GM12873 (cell line): ENCODE measurements around the gene KRT16.

ENCODE experiments used
- CTCF ChIP-seq: IDR thresholded peaks from 2 replicates; pipeline ENCODE4 v1.5.1; 2012; ENCODE audit warnings: low read depth, mild to moderate bottlenecking, moderate library complexity, low read length, control low read depth; ENCODE audit not compliant: insufficient read depth; ENCODE audit errors: missing control alignments

The KRT16 gene

GRCh38 chr17:41629316-41629715 is 16.7 kb upstream of the KRT16 start:
- TF ChIP-seq CTCF = no peak

GRCh38 chr17:41627316-41628072 is 14.9 kb upstream of the KRT16 start:
- TF ChIP-seq CTCF = no peak

GRCh38 chr17:41625602-41626001 is 13.0 kb upstream of the KRT16 start:
- no peak for TF ChIP-seq CTCF

- TF ChIP-seq CTCF = no peak
Observed at GRCh38 chr17:41624208-41625101, 11.9 kb upstream of the KRT16 start, which contains the start of gene KRT17. Gene KRT17 (minus strand): TSS chr17:41624575. CDS start chr17:41624509, 66 bp downstream.

- TF ChIP-seq CTCF = no peak
Observed at GRCh38 chr17:41621916-41622315, 9.3 kb upstream of the KRT16 start.

GRCh38 chr17:41620583-41621434 is 8.2 kb upstream of the KRT16 start:
- TF ChIP-seq CTCF = no peak
